ENCODE data around the gene TMEM225.
"Not testable (repeated sequence)": the region's sequence is repeated elsewhere in the genome, so short reads cannot be mapped to it uniquely, and the experiment has no call there.

The TMEM225 gene

DNA sequence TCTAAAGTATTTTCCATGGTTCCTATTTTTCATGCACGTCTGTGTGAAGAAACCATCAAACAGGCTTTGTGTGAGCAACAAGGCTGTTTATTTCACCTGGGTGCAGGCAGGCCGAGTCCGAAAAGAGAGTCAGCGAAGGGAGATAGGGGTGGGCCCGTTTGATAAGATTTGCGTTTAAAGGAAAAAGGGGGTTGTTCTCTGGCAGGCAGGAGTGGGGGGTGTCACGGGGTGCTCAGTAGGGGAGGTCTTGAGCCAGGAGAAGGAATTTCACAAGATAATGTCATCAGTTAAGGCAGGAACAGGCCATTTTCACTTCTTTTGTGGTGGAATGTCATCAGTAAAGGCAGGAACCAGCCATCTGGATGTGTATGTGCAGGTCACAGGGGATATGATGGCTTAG is 20.2 kb downstream of the TMEM225 start:
- 5 to 28% methylated on average over 3 to 4 of the region's 7 CpGs for WGBS, 2 experiments (ENCODE audit: insufficient coverage in 2 of 2)
- not testable (repeated sequence) for H3K27ac ChIP-seq (ENCODE audit: low read depth, low read length, severe bottlenecking); H3K36me3 ChIP-seq (ENCODE audit: control insufficient read depth, insufficient read depth, low read length); H3K9me3 ChIP-seq (ENCODE audit: control insufficient read depth, low read length); H3K4me3 ChIP-seq (ENCODE audit: extremely low read depth, insufficient read depth, low read length, poor library complexity, severe bottlenecking); H3K4me1 ChIP-seq (ENCODE audit: control insufficient read depth, insufficient read depth, low read length, poor library complexity, severe bottlenecking)

DNA sequence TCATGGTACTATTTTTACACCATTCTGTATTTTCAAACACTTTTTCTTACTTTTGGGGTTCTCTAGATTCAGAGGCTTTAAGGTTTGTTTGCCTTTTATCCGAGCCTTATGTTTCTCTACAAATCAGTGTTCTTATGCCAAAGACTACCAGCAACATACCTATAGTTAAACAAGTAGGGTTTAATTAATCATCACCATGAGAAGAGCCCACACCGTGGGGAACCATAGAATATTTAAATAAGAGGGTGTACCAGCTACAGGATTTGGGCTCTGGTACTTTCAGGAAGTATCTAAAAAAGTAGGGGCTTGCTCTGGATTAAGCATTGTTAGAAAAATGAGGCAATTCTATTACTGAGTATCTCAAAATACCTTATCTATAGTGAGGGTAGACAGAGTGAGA is 25.7 kb downstream of the TMEM225 start:
- Histone ChIP-seq H3K9me3 (ENCODE audit: control insufficient read depth, low read length) (no peaks in the 10 kb centered on the region), H3K4me1 (ENCODE audit: control insufficient read depth, insufficient read depth, low read length, poor library complexity, severe bottlenecking) (no peaks in the 10 kb centered on the region), H3K36me3 (ENCODE audit: control insufficient read depth, insufficient read depth, low read length) (no peaks in the 10 kb centered on the region), H3K27ac (ENCODE audit: low read depth, low read length, severe bottlenecking) (no peak overlapping the region), H3K4me3 (ENCODE audit: extremely low read depth, insufficient read depth, low read length, poor library complexity, severe bottlenecking) (no peak overlapping the region)
- WGBS, 2 experiments (ENCODE audit: insufficient coverage in 2 of 2): no CpG with 5 or more reads among the region's 2 CpGs

DNA sequence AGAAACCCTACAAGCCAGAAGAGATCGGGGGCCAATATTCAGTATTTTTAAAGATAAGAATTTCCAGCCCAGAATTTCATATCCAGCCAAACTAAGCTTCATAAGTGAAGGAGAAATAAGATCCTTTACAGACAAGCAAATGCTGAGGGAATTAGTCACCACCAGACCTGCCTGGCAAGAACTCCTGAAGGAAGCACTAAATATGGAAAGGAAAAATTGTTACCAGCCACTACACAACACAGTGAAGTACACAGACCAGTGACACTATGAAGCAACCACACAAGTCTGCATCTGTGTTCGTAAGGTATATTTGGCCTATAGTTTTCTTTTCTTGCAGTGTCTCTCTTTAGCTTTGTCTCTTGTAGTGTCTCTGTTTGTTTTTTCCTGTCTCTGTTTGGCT is 29.0 kb downstream of the TMEM225 start:
- H3K36me3 ChIP-seq (ENCODE audit: control insufficient read depth, insufficient read depth, low read length): no peaks in the 10 kb centered on the region
- H3K9me3 ChIP-seq (ENCODE audit: control insufficient read depth, low read length): no peaks in the 10 kb centered on the region
- WGBS, 2 experiments (ENCODE audit: insufficient coverage in 2 of 2): 100% methylated on average over 1 of the region's 2 CpGs; no CpG with 5 or more reads in 1 of the 2 experiments
- no peak overlapping the region for H3K27ac ChIP-seq (ENCODE audit: low read depth, low read length, severe bottlenecking)
- H3K4me1 ChIP-seq (ENCODE audit: control insufficient read depth, insufficient read depth, low read length, poor library complexity, severe bottlenecking): no peaks in the 10 kb centered on the region
- H3K4me3 ChIP-seq (ENCODE audit: extremely low read depth, insufficient read depth, low read length, poor library complexity, severe bottlenecking): no peak overlapping the region

DNA sequence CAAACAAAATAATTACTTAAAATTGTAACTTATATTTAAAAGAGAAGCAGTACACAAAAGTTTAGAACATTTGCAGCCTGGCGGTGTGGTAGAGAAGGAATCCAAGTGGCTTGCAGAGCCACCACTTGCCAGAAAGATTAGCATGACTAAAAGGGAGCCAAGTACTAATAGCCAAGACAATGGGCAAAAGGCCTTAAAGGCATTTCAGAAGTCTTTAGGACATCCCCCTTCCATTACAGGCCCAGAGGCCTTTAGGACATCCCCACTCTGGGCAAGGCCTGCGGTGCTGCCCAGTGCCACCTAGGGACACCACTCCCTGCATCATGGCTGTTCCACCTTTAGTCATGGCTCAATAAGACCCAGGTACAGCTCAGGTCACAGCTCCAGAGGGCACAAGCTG is 32.4 kb downstream of the TMEM225 start:
- Histone ChIP-seq H3K27ac (ENCODE audit: low read depth, low read length, severe bottlenecking) (no peak overlapping the region), H3K4me3 (ENCODE audit: extremely low read depth, insufficient read depth, low read length, poor library complexity, severe bottlenecking) (no peak overlapping the region), H3K4me1 (ENCODE audit: control insufficient read depth, insufficient read depth, low read length, poor library complexity, severe bottlenecking) (no peaks in the 10 kb centered on the region), H3K9me3 (ENCODE audit: control insufficient read depth, low read length) (no peaks in the 10 kb centered on the region), H3K36me3 (ENCODE audit: control insufficient read depth, insufficient read depth, low read length) (no peaks in the 10 kb centered on the region)
- WGBS, 2 experiments (ENCODE audit: insufficient coverage in 2 of 2): 63 to 81% methylated on average over 2 of the region's 2 CpGs

DNA sequence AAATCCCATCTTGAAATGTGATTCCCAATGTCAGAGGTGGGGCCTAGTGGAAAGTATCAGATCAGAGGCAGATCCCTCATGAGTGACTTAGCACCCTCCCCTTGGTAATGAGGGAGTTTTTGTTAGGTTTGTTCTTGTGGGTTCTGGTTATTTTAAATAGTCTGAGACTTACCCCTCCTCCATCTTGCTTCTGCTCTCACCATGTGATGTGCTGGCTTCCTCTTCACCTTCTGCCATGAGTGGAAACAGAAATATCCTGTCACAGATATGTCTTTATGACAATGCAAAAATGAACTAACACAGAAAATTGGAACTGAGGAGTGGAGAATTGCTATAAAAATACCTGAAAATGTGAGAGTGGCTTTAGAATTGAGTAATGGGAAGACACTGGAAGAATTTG is 33.1 kb downstream of the TMEM225 start:
- no peak overlapping the region for H3K27ac ChIP-seq (ENCODE audit: low read depth, low read length, severe bottlenecking)
- no peaks in the 10 kb centered on the region for H3K36me3 ChIP-seq (ENCODE audit: control insufficient read depth, insufficient read depth, low read length)
- no peaks in the 10 kb centered on the region for H3K9me3 ChIP-seq (ENCODE audit: control insufficient read depth, low read length)
- no peak overlapping the region for H3K4me3 ChIP-seq (ENCODE audit: extremely low read depth, insufficient read depth, low read length, poor library complexity, severe bottlenecking)
- H3K4me1 ChIP-seq (ENCODE audit: control insufficient read depth, insufficient read depth, low read length, poor library complexity, severe bottlenecking): no peaks in the 10 kb centered on the region

DNA sequence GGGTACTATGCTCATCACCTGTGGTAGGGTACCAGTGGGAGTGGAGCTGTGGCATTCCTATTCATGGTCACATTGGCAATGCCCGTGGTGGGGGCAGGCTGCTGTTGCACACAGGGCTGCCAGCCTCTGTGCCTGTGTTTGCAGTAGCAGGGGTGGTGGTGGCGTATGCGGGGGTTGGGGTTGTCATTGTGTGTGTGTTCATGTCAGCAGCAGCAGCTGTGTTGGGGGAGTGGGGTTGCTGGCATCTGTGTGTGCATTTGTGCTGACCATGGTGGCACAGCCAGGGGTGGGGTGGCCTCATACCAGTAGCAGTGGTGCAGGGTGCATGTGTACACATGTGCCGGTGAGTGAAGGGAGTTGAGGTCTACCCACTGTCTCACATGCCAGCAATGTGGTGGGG is 34.4 kb downstream of the TMEM225 start:
- Histone ChIP-seq H3K4me1 (ENCODE audit: control insufficient read depth, insufficient read depth, low read length, poor library complexity, severe bottlenecking) (no peaks in the 10 kb centered on the region), H3K4me3 (ENCODE audit: extremely low read depth, insufficient read depth, low read length, poor library complexity, severe bottlenecking) (no peak overlapping the region), H3K36me3 (ENCODE audit: control insufficient read depth, insufficient read depth, low read length) (no peaks in the 10 kb centered on the region), H3K27ac (ENCODE audit: low read depth, low read length, severe bottlenecking) (no peak overlapping the region), H3K9me3 (ENCODE audit: control insufficient read depth, low read length) (no peaks in the 10 kb centered on the region)
- WGBS, 2 experiments (ENCODE audit: insufficient coverage in 2 of 2): 100% methylated on average over 2 to 3 of the region's 4 CpGs

DNA sequence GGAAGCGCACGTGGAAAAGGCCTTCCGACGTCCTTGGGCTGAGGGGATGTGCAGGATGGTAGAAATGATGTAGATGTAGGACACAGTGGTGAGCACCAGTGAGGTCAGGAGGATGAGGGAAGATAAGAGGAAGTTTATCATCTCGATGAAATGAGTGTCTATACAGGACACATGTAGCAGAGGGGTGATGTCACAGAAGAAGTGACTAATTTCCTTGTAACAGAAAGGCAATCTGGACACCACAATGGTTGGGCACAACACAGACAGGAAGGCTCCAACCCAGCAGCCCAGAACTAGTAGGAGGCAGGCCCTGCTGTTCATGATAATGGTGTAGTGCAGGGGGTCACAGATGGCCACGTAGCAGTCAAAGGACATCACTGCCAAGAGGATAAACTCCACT is 44.3 kb downstream of the TMEM225 start:
- Histone ChIP-seq H3K36me3 (ENCODE audit: control insufficient read depth, insufficient read depth, low read length) (no peaks in the 10 kb centered on the region), H3K9me3 (ENCODE audit: control insufficient read depth, low read length) (no peaks in the 10 kb centered on the region), H3K4me3 (ENCODE audit: extremely low read depth, insufficient read depth, low read length, poor library complexity, severe bottlenecking) (no peak overlapping the region), H3K4me1 (ENCODE audit: control insufficient read depth, insufficient read depth, low read length, poor library complexity, severe bottlenecking) (no peaks in the 10 kb centered on the region), H3K27ac (ENCODE audit: low read depth, low read length, severe bottlenecking) (peak overlapping the region; percentile 71)
- WGBS, 2 experiments (ENCODE audit: insufficient coverage in 2 of 2): 88 to 89% methylated on average over 6 of the region's 6 CpGs

DNA sequence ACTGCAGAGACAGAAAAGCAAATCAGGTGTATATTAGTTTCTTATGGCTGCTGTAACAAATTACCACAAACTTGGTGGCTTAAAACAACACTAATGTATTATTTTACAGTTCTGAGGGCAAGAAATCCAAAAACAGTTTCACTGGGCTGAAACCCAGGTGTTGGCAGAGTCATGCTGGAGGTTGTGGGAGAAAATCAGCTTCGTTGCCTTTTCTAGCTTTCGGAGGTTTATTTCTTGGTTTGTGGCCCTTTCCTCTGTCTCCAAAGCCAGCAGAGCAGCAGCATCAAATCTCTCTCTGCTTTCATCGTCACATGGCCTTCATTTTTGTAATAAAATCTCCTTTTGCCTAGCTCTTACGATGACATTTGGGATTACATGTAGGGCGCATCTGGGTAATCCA is 46.3 kb downstream of the TMEM225 start:
- H3K4me1 ChIP-seq (ENCODE audit: control insufficient read depth, insufficient read depth, low read length, poor library complexity, severe bottlenecking): no peaks in the 10 kb centered on the region
- no peak overlapping the region for H3K4me3 ChIP-seq (ENCODE audit: extremely low read depth, insufficient read depth, low read length, poor library complexity, severe bottlenecking)
- no peak overlapping the region for H3K27ac ChIP-seq (ENCODE audit: low read depth, low read length, severe bottlenecking)
- no peaks in the 10 kb centered on the region for H3K36me3 ChIP-seq (ENCODE audit: control insufficient read depth, insufficient read depth, low read length)
- WGBS, 2 experiments (ENCODE audit: insufficient coverage in 2 of 2): 81 to 96% methylated on average over 5 of the region's 5 CpGs
- no peaks in the 10 kb centered on the region for H3K9me3 ChIP-seq (ENCODE audit: control insufficient read depth, low read length)

DNA sequence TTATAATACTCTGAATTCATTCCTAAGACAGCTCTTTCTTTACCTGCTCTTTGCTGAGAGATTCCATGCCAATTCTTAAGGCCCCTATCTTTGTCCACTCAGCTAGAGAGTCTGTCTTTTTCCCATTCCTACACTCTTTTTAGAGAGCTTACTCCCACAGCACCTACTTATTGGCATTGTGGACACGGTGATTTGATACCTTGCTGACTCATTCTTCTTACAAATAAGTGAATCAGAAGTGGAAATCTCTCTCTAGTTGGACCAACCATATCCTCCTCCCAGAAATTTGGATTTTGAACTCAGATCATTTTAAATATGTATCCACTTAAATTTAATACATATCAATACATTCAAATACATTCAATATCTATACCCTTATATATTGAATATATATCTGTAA is 46.8 kb downstream of the TMEM225 start:
- Histone ChIP-seq H3K4me1 (ENCODE audit: control insufficient read depth, insufficient read depth, low read length, poor library complexity, severe bottlenecking) (no peaks in the 10 kb centered on the region), H3K9me3 (ENCODE audit: control insufficient read depth, low read length) (no peaks in the 10 kb centered on the region), H3K36me3 (ENCODE audit: control insufficient read depth, insufficient read depth, low read length) (no peaks in the 10 kb centered on the region), H3K4me3 (ENCODE audit: extremely low read depth, insufficient read depth, low read length, poor library complexity, severe bottlenecking) (no peak overlapping the region), H3K27ac (ENCODE audit: low read depth, low read length, severe bottlenecking) (no peak overlapping the region)
- 33 to 67% methylated on average over 1 of the region's 1 CpG for WGBS, 2 experiments (ENCODE audit: insufficient coverage in 2 of 2)

DNA sequence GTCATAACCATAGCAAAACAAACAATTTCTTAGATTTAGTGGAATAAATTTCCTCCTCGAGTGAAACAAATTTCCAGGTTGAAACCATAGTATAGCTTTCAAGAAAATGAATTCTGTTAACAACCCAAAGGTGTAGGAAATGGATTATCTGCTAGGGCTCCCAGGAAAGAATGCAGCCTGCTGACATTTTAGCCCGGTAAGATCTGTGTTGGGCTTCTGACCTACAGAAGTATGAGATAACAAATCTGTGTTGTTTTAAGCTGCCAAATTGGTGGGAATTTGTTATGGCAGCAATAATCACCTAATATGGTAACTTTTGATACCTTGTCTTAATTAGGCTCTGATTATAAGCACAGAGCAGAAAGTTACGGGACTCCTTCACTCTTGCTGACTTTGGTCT is 47.3 kb downstream of the TMEM225 start:
- no peaks in the 10 kb centered on the region for H3K36me3 ChIP-seq (ENCODE audit: control insufficient read depth, insufficient read depth, low read length)
- no peaks in the 10 kb centered on the region for H3K4me1 ChIP-seq (ENCODE audit: control insufficient read depth, insufficient read depth, low read length, poor library complexity, severe bottlenecking)
- no peaks in the 10 kb centered on the region for H3K9me3 ChIP-seq (ENCODE audit: control insufficient read depth, low read length)
- 55 to 100% methylated on average over 1 to 2 of the region's 3 CpGs for WGBS, 2 experiments (ENCODE audit: insufficient coverage in 2 of 2)
- no peak overlapping the region for H3K27ac ChIP-seq (ENCODE audit: low read depth, low read length, severe bottlenecking)
- no peak overlapping the region for H3K4me3 ChIP-seq (ENCODE audit: extremely low read depth, insufficient read depth, low read length, poor library complexity, severe bottlenecking)

DNA sequence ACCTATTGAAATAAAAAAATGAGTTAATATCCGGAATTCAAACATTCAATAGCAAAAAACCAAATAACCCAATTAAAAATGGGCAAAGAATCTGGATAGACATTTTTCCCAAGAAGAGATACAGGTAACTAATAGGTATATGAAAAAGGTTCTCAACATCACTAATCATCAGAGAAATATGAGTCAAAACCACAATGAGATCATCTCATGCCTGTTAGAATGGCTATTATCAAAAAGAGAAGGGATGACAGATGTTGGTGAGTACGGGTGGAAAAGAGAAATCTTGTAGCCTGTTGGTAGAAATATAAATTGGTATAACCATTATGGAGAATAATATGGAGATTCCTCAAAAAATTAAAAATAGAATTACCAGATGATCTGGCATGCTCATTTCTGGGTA is 52.4 kb downstream of the TMEM225 start:
- Histone ChIP-seq H3K4me3 (ENCODE audit: extremely low read depth, insufficient read depth, low read length, poor library complexity, severe bottlenecking) (no peak overlapping the region), H3K4me1 (ENCODE audit: control insufficient read depth, insufficient read depth, low read length, poor library complexity, severe bottlenecking) (no peaks in the 10 kb centered on the region), H3K9me3 (ENCODE audit: control insufficient read depth, low read length) (no peaks in the 10 kb centered on the region), H3K36me3 (ENCODE audit: control insufficient read depth, insufficient read depth, low read length) (no peaks in the 10 kb centered on the region), H3K27ac (ENCODE audit: low read depth, low read length, severe bottlenecking) (no peak overlapping the region)
- 80% methylated on average over 1 of the region's 2 CpGs; no CpG with 5 or more reads in 1 of the 2 experiments for WGBS, 2 experiments (ENCODE audit: insufficient coverage in 2 of 2)

All from mesodermal cell (in vitro differentiated cells).